ENCODE data around the gene CLSTN1.
"Not testable (repeated sequence)": the region's sequence is repeated elsewhere in the genome, so short reads cannot be mapped to it uniquely, and the experiment has no call there.

The CLSTN1 gene

GRCh38 chr1:9760824-9761223, 62.9 kb downstream of the CLSTN1 start:
- DNase-seq, result no peak

DNA sequence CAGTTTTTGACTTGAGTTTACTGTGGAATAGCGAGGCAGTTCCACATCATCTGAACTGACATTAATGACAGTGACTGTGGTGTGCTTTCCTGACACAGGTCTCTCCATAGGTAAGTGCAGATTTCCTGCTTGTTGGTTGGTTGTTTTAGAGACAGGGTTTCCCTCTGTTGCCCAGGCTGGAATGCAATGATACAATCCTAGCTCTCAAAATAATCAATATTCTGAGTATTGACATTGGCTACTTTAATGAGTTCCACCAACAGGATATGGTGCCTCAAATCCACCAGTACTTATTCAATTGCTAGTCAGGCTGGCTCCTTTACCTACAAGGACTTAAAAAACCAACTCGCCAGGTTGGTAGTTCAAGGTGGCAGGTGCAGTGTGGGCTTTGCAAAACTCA, 63.8 kb downstream of the CLSTN1 start:
- no peak for DNase-seq

DNA sequence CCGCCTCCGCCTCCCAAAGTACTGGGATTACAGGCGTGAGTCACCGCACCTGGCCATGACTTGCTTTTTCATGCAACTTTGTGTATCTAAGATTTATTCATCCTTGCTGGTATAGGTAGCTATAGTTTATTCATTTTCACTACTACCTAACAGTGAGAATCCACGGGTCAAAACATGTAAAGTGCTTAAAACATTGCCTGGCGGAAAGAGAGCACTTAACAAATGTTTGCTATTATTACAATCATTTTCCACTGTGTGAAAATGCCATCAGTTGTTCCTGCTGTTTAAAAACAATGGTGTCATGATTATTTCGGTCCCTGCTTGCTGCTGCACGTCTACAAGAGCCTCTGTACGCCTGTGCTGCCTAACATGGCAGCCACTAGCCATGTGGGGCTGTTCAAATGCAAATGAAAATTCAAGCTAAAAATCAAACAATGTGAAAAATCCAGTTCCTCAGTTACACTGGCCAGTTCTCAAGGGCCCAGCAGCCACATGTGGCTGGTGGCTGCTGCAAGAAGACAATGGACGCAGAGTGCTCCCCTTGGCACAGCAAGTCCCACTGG, 65.1 kb downstream of the CLSTN1 start:
- DNase-seq, result no peak

DNA sequence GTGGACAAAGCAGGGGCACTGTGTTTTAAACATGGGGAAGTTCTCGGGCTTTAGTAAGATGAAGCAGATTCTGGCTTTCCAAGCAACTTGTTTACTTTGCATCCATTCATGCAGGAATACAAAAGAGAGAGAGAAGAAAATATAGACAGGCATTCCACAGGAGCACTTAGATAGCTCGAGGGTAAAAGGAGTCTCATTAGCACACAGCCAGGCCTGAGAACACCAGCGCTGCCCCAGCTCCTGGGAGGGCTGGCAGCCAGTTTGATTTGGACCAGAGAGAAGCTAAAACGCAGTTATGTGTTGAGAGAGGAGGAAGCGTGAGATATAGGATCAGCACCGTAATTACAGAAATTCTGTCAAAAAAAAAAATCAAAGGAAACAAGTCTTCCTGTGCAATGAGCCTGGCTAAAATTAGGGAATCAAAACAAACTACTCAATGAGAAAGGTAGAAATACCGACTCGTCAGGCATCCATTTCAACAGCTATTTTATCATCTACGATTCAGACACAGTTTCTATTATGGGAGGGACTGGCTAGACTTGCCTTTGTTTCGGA, 68.2 kb downstream of the CLSTN1 start:
- DNase-seq, result no peak

DNA sequence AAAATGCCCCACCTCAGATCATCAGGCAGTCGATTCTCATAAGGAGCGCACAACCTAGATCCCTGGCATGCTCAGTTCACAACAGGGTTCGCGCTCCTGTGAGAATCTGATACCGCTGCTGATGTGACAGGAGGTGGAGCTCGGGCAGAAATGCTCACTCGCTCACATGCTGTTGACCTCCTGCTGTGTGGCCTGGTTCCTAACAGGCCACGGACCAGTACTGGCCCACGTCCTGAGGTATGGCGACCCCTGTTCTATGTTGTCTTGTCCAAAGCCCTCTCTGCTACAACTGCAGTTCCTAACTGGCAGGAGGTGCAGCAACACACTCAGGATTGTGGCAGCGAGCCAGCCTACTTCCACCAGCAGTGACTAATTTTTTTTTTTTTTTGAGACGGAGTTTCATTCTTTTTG, 70.6 kb downstream of the CLSTN1 start:
- peak; percentile 69 to 91 for DNase-seq

DNA sequence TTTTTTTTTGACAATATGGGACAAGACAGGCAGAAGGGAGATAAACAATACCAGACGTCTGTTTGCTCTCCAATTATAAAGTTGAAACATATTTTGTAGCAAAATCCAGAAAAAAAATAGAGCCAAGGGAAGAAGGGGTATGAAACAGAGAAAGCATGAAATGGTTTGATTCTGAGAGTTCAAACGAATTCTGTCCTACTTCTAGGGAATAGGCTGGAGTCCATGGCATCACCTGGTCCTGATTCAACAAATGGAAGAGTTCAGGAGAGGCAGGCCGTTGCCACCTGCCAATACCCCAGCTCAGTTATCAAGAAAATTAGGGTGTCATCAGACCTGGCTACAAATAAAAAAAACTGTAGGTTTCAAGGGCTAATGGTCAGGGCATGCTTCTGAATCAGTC, 71.8 kb downstream of the CLSTN1 start:
- DNase-seq, result no peak

DNA sequence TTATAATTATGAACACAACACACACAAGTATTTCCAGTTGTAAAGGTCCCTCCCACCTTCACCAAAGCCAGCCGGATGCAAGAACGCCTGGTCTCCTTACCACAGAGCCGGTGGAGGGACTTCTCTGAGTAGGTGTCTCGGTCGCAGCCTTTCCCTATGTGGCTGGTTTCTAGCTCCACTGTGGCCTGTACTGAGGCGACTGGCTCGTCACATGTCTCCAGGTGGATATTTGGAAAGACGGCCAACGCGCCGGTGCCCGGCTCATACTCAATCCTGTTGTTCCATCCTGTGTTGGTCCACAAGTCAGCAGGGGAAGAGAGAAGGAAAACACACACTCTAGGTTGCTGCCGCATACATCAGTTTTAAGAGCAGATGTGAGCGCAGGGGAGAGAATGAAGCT, 74.4 kb downstream of the CLSTN1 start:
- no peak for DNase-seq

DNA sequence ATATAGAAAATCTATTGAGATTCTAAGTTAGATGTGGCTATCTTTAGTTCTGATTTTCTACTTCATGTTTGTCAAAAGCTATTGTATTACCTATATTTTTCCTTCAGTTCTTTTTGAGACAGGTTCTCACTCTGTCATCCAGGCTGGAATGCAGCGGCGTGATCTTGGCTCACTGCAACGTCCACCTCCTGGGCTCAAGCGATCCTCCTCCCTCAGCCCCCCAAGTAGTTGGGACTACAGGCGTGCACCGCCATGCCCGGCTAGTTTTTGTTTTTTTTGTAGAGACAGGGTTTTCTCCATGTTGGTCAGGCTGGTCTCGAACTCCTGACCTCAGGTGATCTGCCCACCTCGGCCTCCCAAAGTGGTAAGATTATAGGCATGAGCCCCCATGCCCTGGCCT, 75.4 kb downstream of the CLSTN1 start:
- not testable (repeated sequence) for DNase-seq

- DNase-seq, result no peak
Observed at GRCh38 chr1:9746651-9747050, 77.1 kb downstream of the CLSTN1 start.

DNA sequence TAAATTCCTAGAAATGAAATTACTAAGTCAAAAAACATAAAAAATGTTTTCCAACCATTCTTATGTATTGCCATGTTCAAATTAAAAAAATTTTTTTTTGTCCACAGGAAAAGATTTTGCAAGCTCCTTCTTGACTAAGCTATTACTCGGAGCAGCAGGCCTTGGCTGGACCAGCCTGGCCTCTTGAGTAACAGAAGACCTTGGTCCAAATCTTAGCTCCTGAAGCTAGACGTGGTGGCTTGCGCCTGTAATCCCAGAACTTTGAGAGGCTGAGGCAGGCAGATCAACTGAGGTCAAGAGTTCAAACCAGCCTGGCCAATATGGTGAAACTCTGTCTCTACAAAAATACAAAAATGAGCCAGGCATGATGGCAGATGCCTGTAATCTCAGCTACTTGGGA, 77.6 kb downstream of the CLSTN1 start:
- no peak for DNase-seq

GRCh38 chr1:9744106-9744799, 79.5 kb downstream of the CLSTN1 start:
- no peak for DNase-seq

DNA sequence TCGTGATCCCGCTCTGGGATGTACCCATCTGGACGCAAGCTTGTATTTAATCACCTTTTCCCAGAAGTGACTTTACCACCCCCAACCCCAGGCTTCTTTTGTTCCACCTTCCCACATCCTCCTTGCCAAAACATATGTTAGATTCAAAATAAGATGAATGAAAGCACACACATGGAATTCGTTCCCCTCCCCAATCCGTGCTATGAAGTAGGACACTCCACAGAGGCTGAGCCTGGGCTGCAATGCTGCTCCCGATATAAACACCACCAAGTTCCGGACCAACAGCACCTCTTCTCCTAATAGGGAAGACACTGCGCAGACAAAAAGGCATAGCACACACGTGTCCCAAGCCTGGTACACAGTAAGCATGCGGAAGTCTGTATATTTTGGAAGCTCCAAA, 86.1 kb downstream of the CLSTN1 start:
- no peak for DNase-seq

GRCh38 chr1:9737057-9737456, 86.7 kb downstream of the CLSTN1 start:
- DNase-seq, result no peak

GRCh38 chr1:9736241-9736640, 87.5 kb downstream of the CLSTN1 start:
- no peak for DNase-seq

DNA sequence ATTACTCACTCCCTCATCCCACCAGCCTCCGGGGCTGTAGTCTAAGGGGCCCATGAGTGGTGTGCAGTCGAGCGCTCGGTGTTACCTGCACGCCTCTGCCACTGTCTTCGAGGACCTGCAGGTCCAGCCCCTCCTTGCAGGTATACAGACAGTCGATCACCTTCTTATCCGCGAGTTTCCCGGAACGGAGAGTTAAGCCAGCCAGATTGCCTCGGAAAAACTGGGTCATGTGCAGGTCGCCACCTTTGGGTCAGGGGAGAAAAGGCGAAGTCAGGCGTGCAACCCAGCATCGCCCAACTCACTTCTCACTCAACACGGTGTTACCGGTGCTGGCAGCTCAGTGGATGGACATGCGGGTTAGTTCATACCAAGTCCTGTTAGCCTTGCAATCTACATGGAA, 88.0 kb downstream of the CLSTN1 start:
- no peak for DNase-seq

DNA sequence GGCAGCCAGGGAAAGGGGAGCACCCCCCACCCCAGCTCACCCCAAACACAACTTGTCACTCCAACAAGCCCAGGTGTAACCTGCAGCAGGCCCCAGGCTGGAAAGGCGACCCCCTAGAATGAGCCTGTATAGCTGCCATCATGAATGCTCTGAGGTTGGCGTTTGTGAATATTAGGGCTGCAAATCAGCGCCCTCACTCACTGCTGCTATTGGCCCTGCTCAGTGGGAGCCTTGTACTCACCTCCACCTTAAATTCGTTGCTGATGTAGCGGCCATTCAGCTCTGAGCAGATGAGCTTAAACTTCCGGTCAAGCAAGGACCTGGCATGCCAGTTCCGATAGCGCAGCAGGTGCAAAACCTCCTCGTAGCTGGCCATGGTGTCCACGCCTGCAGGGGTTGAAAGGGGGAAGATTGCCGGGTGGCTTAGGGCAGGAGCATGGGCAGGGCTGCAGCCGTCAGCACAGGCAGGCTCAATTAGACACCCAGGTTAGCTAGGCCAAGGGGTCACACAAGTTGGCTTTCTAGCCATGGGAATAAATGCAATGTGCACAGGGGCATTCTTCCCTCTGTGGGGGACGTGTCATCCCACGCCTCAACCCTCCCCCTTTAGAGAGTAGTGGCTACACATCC, 90.5 kb downstream of the CLSTN1 start:
- no peak for DNase-seq

- DNase-seq, result no peak
Observed at GRCh38 chr1:9732123-9732971, 91.4 kb downstream of the CLSTN1 start.

DNA sequence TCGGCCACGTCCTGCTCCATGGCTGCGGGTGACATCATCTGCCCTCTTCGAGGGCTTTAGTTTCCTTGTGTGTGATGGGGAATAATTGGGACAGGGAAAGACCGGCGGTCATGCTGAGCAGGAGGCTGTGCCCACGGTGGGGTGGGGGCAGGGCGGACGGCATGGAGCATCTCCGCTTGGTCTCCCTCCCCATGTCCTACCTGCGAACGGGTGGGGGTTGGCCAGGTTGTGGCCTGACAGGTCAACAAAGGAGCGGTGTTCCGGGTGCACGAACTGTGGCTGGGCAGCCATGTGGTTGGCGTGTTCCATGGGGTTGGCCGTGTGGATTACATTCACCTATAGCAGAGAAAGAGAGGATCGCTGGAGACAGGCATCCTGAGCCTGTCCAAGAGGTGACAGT, 92.2 kb downstream of the CLSTN1 start:
- no peak for DNase-seq

- DNase-seq, result no peak
Observed at GRCh38 chr1:9731051-9731537, 92.7 kb downstream of the CLSTN1 start.

DNA sequence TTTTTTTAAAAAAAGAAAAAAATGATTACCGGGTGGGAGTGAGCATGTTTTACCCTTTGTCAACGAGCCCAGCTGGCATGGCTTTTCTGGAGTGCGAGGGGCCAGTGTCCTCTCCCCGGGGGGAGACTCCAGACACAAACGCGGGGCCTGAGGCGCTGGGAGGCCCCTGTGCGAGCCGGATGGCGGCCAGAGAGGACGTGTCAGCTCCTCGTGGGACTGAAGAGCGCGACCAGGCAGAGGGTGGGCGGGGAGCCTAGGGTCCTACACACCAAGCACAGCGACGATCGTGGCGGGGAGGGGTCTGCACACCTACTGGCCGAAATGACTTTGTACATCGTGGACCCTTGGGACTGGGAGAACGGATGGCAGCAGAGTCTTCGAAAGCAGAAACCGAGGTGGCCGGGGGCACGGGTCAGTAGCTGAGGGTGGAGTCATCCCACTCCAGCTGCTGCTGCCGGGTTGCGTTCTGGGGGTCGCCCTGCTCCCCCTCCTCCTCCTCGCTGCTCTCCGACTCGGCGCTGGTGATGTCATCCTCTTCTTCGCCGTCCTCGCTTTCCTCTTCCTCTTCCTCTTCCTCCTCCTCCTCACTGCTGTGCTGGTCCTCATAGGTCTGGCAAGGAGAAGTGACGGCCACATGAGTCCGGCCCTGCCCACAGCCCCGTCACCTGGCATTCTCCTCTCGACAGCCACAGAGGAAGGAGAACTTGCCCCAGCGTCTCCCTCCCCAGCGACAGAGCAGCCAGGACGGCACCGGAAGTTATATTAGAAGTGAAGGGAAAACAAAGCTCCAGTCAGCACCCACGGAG, 93.5 kb downstream of the CLSTN1 start:
- DNase-seq, result no peak

GRCh38 chr1:9729523-9729922, 94.2 kb downstream of the CLSTN1 start:
- DNase-seq, result no peak
